ENCODE results near the gene CST9. TPM values are rescaled to one million over a fixed set of nuclear protein-coding genes. Genes with fewer than 3 reads are reported as not detected.

The CST9 gene, protein sequence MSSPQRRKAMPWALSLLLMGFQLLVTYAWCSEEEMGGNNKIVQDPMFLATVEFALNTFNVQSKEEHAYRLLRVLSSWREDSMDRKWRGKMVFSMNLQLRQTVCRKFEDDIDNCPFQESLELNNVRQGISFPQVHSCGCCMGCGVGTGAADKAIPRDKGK
- total RNA-seq: not detected

DNA sequence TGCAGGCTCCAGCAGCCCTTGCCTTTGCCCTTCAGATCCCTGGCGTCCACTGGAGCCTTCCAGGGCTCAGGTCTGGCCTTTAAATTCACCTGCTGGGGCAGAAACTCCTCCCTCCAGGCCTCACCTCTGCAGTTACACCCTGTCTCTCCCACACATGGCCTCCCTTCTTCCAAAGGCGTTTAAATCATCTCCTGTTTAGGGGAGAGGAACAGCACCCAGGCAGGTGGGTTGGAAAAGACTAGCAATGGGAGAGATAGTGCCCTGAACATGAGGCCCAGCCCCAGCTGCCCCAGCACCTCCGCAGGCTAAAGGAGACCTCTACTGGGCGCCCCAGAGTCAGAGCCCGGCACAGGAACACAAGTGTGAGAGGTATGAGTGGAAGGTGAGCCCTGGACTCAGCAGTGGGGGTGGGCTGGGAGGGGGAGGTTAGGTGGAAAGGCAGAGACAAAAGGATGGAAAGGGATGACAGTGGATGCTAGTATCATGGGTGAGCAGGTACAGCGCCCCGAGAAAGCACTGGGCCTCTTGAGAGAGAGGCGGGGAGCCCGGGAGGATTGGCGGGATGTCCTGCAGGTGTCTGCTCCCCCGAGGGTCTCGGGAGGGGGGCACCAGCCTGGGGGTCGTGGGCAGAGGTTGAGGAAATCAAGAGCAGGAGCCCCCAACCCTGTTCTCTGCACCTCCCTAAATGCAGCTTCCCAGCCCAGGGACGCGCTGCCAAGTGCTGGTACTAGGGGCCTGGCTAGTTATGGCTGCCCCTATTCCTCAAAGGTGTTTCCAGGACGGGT lies at the start of gene CST9:
Gene CST9 (minus strand): TSS at position 51 of the 785 bp plus-strand sequence. CDS start 53 bp downstream, outside the sequence.
- ATAC-seq (replicated peaks): no peak
- no peaks in the 10 kb centered on the region for H3K9me3 Mint-ChIP-seq
- no peaks in the 10 kb centered on the region for H3K27me3 Mint-ChIP-seq
- no peaks in the 10 kb centered on the region for H3K36me3 Mint-ChIP-seq (ENCODE audit: low read depth)
- H3K4me3 Mint-ChIP-seq: no peak within 1 kb of the TSS
- no peaks in the 10 kb centered on the region for H3K4me1 Mint-ChIP-seq
- no peak within 1 kb of the TSS for H3K27ac Mint-ChIP-seq

DNA sequence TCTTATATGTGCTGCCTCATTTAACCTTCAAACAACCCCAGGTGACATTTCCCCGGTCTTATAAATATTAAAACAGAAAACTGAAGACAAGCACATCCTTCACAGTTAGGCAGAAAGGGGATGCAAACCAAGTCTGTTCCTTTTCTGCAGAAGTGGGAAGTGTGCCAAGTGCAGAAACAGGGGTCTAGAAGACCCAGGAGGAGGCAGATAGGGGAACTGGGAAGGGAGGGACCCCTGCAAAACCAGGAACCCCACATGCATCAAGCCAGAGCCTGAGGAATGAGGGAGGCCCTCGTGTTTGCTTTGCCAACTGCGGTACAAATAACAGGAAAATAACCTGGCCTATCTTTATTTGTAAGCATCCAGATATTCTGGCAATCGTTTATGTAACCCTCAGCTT lies 49.0 kb upstream of the CST9 start:
- Mint-ChIP-seq H3K36me3 (ENCODE audit: low read depth) (no peaks in the 10 kb centered on the region), H3K27me3 (peaks cover 13% of the 10 kb centered on the region), H3K9me3 (no peaks in the 10 kb centered on the region), H3K4me3 (no peak overlapping the region), H3K27ac (no peak overlapping the region), H3K4me1 (no peaks in the 10 kb centered on the region)
- ATAC-seq (replicated peaks): no peak

DNA sequence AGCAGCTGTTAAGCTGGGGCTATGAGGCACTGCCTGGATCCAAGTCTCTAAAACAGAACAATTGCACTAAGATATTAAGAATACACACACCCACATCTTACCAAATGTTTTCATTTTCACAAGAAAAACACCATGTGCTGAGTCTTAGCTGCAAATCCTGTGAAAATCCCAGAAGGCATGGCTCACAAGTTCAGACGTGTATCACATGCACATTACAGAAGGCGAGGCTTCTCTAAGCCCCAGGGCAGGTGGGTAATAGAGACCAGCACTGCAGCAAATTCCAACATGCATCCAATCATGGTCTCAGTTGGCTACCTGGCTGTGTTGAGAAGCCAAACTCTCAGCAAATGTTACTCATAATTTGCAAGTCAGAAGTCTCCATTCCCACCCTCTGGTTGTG lies 48.3 kb upstream of the CST9 start:
- H3K9me3 Mint-ChIP-seq: no peaks in the 10 kb centered on the region
- peaks cover 13% of the 10 kb centered on the region for H3K27me3 Mint-ChIP-seq
- H3K36me3 Mint-ChIP-seq (ENCODE audit: low read depth): no peaks in the 10 kb centered on the region
- no peak overlapping the region for H3K27ac Mint-ChIP-seq
- no peak for ATAC-seq (replicated peaks)
- H3K4me1 Mint-ChIP-seq: no peaks in the 10 kb centered on the region
- H3K4me3 Mint-ChIP-seq: no peak overlapping the region

DNA sequence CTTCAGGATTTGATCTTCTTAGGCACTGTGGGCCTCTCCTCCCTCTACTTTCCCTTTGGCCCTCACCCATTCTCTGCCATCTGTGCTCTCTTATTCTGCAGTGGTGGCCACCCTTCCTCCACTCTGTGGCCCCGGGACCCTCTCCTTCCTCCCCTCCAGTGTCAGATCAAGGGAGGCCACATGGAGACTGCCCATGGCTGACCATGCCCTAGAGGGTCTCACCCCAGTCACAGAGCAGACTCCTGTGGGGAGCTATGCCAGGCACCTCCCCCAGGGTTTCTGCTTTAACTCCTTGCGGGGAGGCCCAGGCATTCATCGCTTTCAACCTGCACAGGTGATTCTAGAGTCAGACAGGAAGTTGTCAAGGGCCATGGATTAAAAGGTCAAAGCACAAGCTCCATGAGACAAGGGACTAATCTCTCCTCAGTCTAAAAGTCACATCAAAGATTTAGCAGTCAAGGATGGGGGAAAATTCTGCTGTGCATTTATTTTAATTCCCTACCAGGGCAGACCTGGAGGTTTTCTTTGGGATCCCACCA lies 47.8 kb upstream of the CST9 start:
- H3K27me3 Mint-ChIP-seq: peaks cover 13% of the 10 kb centered on the region
- no peaks in the 10 kb centered on the region for H3K4me1 Mint-ChIP-seq

DNA sequence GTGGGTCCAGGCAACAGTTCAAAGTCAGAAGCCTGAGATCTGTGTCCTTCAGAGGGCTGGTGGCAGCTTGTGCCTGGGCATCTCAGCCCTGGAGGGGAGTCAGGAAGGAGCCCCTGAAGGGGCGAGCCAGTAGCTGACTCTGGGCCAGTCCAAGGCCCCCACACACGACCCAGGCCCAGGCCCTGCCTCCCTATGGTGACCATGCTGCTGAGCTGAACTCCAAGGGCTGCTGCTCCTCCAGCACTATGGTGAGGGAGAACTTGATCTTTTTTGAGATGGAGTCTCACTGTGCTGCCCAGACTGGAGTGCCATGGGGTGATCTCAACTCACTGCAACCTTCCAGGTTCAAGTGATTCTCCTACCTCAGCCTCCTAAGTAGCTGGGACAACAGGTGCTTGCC lies 47.2 kb upstream of the CST9 start:
- no peak overlapping the region for H3K4me3 Mint-ChIP-seq

More for the DNA sequence above, 47.8 kb upstream of the CST9 start:
- no peak overlapping the region for H3K27ac Mint-ChIP-seq
- H3K36me3 Mint-ChIP-seq (ENCODE audit: low read depth): no peaks in the 10 kb centered on the region
- H3K4me3 Mint-ChIP-seq: no peak overlapping the region
- no peak for ATAC-seq (replicated peaks)
- no peaks in the 10 kb centered on the region for H3K9me3 Mint-ChIP-seq

DNA sequence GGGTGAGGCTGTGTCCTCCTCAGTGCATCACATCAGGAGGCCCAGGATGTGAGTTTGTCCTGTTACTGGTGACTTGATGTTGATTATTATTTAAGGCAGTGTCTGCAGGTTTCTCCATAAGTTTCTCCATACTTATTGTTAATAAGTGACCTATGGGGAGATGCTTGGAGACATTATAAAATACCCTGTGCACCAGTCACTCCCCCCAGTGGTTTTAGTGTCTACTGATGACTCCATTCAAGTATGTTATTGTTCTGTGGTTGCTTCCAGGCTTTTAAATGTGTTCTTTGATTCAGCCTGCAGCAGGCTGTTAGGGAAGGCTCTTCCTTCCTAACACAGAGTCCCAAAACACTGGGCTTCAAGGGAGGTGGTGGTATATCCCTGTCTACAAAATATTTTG lies 46.7 kb upstream of the CST9 start:
- Mint-ChIP-seq H3K9me3 (no peaks in the 10 kb centered on the region), H3K27ac (no peak overlapping the region), H3K36me3 (ENCODE audit: low read depth) (no peaks in the 10 kb centered on the region), H3K4me1 (no peaks in the 10 kb centered on the region), H3K27me3 (peaks cover 10% of the 10 kb centered on the region), H3K4me3 (no peak overlapping the region)
- no peak for ATAC-seq (replicated peaks)

More for the DNA sequence above, 47.2 kb upstream of the CST9 start:
- Mint-ChIP-seq H3K27me3 (peaks cover 10% of the 10 kb centered on the region), H3K4me1 (no peaks in the 10 kb centered on the region), H3K36me3 (ENCODE audit: low read depth) (no peaks in the 10 kb centered on the region), H3K9me3 (no peaks in the 10 kb centered on the region), H3K27ac (no peak overlapping the region)
- no peak for ATAC-seq (replicated peaks)

DNA sequence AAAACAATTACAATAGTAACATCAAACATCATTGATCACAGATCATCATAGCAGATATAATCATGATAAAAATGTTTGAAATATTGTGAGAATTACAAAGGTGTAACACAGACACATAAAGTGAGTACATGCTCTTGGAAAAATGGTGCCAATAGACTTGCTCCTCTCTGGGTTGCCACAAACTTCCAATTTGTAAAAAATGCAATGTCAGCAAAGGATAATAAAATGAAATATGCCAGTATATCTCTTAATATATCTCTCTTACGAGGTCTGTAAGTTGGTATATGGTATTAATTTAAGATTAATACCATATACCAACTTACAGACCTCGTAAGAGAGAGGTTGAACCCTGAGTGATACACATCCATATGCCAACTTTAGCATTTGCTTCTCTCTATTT lies 45.4 kb upstream of the CST9 start:
- no peaks in the 10 kb centered on the region for H3K9me3 Mint-ChIP-seq
- peaks cover 11% of the 10 kb centered on the region for H3K27me3 Mint-ChIP-seq
- H3K36me3 Mint-ChIP-seq (ENCODE audit: low read depth): no peaks in the 10 kb centered on the region
- H3K4me1 Mint-ChIP-seq: no peaks in the 10 kb centered on the region
- H3K27ac Mint-ChIP-seq: no peak overlapping the region
- H3K4me3 Mint-ChIP-seq: no peak overlapping the region
- ATAC-seq (replicated peaks): no peak

DNA sequence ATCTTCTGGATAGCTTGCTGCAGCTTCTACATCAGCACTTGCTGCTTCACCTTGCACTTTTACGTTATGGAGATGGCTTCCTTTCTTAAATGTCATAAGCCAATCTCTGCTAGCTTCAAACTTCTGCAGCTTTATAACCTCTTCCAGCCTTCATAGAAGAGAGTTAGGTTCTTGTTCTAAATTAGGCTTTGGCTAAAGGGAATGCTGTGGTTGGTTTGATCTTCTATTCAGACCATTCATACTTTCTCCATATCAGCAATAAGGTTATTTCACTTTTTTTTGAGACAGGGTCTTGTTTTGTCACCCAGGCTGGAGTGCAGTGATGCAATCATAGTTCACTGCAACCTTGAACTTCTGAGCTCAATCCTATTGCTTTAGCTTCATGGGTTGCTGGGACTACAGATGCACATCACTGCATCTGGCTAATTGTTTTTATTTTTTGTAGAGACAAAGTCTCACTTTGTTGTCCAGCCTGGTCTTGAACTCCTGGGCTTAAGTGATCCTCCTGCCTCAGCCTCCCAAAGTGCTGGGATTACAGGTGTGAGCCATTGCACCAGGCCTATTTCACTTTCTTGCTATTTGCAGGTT lies 44.2 kb upstream of the CST9 start:
- Mint-ChIP-seq H3K36me3 (ENCODE audit: low read depth) (no peaks in the 10 kb centered on the region), H3K27ac (no peak overlapping the region), H3K9me3 (peaks cover 4% of the 10 kb centered on the region), H3K4me3 (no peak overlapping the region), H3K27me3 (peaks cover 17% of the 10 kb centered on the region), H3K4me1 (no peaks in the 10 kb centered on the region)
- ATAC-seq (replicated peaks): no peak

DNA sequence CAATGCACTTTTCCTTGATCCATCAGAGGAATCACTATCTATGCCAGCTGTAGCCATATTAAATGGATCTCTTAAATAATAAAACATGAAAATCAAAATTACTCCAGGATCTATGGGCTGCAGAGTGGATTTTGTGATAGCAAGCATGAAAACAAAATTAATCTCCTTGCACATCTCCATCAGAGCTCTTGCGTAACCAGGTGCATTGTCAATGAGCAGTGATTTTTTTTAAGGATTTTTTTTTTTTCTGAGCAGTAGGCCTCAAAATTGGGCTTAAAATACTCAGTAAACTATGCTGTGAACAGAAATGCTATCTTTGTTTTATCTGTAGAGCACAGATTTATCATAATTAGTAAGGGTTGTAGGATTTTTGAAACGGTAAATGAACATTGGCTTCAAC lies 43.5 kb upstream of the CST9 start:
- Mint-ChIP-seq H3K27me3 (peaks cover 13% of the 10 kb centered on the region), H3K36me3 (ENCODE audit: low read depth) (no peaks in the 10 kb centered on the region), H3K4me3 (no peak overlapping the region), H3K9me3 (peaks cover 4% of the 10 kb centered on the region), H3K27ac (no peak overlapping the region), H3K4me1 (no peaks in the 10 kb centered on the region)
- no peak for ATAC-seq (replicated peaks)

DNA sequence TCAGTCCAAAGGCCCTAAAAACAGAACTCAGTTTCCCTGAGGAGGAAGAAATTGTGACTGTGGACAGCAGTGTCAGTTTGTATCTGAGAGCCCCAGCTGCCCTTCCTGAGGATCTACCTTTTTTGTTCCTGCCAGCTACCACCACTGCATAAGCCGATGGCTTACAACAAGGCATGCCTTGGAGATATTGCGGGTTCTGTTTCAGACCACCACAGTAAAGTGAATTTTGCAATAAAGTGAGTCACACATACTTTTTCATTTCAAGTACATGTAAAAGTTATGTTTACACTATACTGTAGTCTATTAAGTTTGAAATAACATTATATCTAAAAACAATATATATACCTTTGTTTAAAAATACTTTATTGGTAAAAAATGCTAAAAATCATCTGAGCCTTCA lies 41.6 kb upstream of the CST9 start:
- Mint-ChIP-seq H3K4me3 (no peak overlapping the region), H3K4me1 (no peaks in the 10 kb centered on the region), H3K27ac (no peak overlapping the region), H3K9me3 (peaks cover 4% of the 10 kb centered on the region), H3K27me3 (peaks cover 6% of the 10 kb centered on the region), H3K36me3 (ENCODE audit: low read depth) (no peaks in the 10 kb centered on the region)
- no peak for ATAC-seq (replicated peaks)

DNA sequence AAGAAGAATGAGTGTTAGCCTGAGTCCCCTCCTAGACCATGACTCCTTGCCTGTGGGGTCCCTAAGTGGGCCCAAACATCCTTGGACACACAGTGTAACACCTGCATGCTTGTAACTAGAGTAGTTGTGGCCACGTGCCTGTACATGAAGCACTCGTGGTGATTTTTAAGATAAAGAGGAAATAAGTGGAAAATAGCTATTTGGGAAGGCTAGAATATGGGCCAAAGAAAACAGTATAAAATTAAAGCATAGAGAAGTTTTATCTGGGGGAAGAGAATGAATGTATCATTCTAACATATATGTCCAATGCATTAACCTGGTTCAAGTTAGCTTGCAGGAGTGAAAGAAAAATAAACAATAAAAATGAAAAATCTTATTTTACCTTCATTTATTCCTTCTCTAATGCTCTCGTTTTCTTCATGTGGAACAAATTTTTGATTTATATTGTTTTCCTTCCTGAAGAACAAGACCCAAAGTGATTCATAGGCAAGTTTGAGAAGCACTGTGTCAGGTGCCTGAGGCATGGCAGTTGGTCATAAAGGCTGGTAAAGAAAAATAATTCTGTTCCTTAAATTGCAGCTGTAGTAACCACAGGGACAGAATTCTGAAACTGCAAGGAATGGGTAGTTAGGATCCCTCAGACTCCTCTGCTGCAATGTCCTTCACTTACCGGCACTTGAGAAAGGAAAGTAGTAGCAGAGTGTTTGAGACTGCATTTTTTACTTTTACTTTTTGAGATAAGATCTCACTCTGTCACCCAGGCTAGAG lies 40.6 kb upstream of the CST9 start:
- no peak overlapping the region for H3K27ac Mint-ChIP-seq
- H3K36me3 Mint-ChIP-seq (ENCODE audit: low read depth): no peaks in the 10 kb centered on the region
- H3K27me3 Mint-ChIP-seq: peaks cover 6% of the 10 kb centered on the region
- no peak overlapping the region for H3K4me3 Mint-ChIP-seq
- H3K4me1 Mint-ChIP-seq: no peaks in the 10 kb centered on the region
- H3K9me3 Mint-ChIP-seq: peaks cover 4% of the 10 kb centered on the region
- no peak for ATAC-seq (replicated peaks)

DNA sequence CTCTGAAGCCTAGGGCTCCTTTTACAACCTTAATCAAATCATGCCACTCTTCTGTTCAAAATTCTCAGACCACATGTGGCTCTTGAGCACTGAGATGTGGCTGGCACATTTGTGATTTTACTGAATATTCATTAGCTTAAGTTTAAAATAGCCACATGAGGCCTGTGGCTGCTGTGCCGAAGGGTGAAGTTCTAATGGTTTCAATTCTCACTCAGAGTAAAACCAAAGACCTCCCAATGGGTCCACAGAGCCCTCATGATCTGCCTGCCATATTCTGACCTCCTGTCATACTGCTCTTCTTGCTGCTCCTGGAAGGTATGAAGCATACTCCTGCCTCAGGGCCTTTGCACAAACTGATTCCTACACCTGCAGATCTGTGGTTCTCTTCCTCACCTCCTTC lies 39.9 kb upstream of the CST9 start:
- ATAC-seq (replicated peaks): no peak
- Mint-ChIP-seq H3K27ac (no peak overlapping the region), H3K27me3 (peaks cover 10% of the 10 kb centered on the region), H3K36me3 (ENCODE audit: low read depth) (no peaks in the 10 kb centered on the region), H3K9me3 (peaks cover 4% of the 10 kb centered on the region), H3K4me3 (no peak overlapping the region), H3K4me1 (no peaks in the 10 kb centered on the region)

DNA sequence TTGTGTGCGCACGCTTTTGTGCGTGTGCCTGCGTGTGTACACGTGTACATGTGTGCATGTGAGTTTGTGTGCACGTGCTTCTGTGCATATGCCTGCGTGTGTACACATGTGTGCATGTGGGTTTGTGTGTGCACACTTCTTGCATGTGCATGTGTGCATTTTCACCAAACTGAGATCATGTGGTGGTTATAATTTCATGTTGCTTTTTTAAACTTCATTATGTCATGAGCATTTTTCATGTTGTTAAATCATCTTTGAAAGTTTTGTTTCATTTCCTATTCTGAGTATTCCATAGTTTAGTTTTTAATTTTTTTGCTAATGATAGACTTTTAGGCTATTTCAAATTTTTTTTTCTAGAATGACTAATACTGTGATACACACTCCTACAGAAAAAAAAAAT lies 38.4 kb upstream of the CST9 start:
- Mint-ChIP-seq H3K9me3 (peaks cover 4% of the 10 kb centered on the region), H3K4me3 (no peak overlapping the region), H3K27ac (no peak overlapping the region), H3K27me3 (peaks cover 18% of the 10 kb centered on the region), H3K4me1 (no peaks in the 10 kb centered on the region), H3K36me3 (ENCODE audit: low read depth) (no peaks in the 10 kb centered on the region)
- ATAC-seq (replicated peaks): no peak

DNA sequence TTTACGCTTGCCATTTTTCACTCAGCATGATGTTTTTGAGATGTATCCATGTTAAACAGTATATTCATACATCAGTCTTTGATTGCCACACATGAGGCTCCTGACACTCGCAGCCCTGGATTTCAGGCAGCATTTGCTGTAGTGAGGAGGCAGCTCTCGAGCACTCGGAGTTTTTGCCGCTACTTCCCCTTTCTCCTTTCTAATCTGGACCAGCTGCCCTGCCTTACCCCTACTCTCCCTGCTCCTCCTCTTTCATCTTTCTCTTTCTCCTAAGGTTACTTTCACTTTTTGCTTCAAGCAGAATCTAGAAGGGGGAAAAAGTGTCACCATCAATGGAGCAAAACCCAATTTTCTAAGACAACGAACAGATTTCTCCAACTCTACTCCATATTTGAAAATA lies 37.9 kb upstream of the CST9 start:
- Mint-ChIP-seq H3K36me3 (ENCODE audit: low read depth) (no peaks in the 10 kb centered on the region), H3K27ac (no peak overlapping the region), H3K9me3 (peaks cover 4% of the 10 kb centered on the region), H3K27me3 (peaks cover 18% of the 10 kb centered on the region), H3K4me1 (no peaks in the 10 kb centered on the region), H3K4me3 (no peak overlapping the region)
- no peak for ATAC-seq (replicated peaks)

All from activated T-helper 17 cell treated with anti-CD3 and anti-CD28 coated beads, Interleukin-2, amount 50 U/mL, for 72 hours (primary cell).